HK-2 (cell line): ENCODE measurements around the gene TRIM8.

Experiments
- DNase-seq: peaks from one replicate; pipeline ENCODE4 v3.0.0-alpha.2; 2018; ENCODE audit not compliant: unreplicated experiment

TRIM8 gene

DNA sequence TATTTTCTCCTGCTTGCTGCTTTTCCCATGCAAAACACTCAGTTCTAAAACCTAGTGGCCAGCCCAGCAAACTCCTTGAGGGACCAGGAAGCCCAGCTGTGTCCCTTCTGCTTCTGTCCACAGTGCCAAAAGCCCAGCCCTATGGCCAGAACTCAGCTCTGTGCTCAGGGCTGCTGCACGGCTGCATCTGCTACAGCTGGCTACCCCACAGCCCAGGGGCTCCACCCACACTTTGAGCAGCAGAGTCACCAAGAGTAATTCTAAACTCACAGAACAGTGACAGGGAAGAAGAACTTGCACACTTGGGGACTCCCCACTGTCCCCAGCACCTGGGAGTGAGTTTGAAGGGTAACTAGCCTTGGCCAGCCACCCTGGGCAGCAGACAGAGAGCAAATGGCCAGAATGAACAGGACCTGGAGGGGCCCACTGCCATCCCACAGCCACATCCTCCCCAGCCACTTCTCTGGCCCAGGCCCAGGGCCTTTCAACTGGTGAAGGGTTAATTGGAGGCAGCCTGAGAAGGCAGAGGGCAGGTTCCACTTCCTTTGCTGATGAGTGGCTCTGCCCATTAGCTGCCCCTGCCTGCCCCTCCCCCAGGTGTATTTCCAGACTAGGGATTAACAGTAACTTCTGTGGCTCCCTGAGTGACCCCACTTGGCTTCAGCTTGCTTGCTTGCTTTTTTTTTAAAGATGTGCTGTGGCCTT lies 28.1 kb upstream of the TRIM8 start:
- DNase-seq, result peak; percentile 70

DNA sequence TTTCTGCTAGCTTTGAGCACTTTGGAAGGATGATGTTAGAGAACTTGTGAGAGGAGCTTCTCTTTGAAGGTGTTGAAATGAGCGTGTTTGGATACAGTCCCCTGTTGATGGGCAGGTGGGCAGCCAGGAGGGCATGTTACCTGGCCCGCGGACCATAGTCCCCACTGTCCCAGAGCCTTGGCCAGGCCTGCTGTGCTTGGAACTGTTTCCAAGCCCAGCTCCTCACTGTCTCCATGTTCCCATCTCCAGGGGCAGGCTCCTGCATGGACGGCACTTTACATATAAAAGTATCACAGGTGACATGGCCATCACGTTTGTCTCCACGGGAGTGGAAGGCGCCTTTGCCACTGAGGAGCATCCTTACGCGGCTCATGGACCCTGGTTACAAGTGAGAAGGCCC lies 27.2 kb upstream of the TRIM8 start:
- DNase-seq, result no peak

- DNase-seq, result no peak
Observed at GRCh38 chr10:102617816-102618215, 26.5 kb upstream of the TRIM8 start.

DNA sequence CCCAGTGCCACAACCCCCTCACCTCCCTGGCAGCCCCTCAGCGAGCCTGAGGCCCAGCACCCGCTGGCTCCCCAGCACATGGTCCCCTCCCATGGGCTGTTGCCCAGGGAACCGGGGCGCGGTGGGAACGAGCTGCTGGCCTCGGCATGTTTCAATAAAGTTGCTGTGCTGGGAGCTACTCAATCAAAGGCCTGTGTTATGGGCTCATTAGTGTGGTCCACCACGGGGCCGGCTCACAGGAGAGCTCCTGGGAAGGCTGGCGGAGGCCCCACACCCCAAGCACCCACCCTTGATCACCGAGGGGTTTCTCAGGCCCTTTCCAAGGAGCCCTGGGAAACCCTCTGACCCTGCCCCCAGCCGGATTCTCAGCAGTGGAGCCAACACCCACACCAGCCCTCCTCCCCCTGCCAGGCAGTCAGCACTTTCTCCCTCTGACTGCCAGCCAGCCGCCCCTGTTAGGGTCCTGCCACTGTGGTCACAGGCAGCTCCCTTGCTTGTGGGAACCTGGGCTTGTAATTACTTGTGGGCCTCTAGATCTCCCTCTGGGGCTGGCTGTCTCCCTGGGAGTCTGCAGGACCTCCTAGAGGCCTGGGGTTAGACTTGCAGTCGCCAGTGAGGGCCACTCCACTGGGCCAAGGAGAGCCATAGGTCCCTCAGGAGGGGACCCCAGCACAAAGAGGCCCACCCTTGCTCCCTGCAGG lies 24.8 kb upstream of the TRIM8 start:
- DNase-seq, result no peak

GRCh38 chr10:102620138-102620590 lies 24.1 kb upstream of the TRIM8 start:
- no peak for DNase-seq

DNA sequence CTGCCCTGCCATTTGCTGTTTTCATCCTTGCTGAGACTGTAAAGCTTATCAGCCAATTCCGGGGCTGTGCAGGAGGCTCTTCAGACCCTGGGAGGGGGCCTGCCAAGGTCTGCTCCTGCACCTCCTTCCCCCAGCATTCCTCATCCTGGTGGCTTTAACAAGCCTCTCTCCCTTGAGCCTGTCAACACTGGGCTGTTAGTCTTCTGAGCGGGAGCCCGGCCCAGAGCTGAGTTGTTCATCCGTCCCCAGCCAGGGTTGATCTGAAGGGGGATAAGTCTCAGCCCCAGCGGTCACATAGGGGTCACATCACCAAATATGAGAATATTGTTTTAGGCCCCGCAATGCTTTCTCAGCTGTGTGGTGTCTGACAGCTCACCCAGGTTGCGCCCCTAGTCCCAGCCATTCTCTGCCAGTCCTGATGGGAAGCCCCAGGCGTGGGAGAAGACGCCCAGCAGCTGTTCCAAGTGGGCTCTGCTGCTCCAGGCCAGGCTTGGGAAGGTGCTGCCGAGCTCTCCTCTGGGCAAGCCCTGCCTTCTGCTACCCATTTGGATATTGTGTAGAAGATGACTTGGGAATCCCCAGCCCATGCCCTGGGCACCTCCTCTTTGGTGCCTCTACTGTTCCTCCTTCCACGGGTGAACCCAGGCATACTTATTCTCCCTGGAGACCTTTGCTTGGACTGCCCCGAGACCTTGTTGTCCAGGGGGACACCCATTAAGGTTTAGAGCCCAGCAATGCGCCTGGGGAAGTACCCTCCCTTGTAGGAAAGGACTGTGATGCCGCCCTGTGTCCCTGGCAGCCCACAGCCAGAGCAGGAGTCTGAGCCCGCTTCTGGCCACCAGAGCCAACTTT lies 23.5 kb upstream of the TRIM8 start:
- DNase-seq, result no peak

- DNase-seq, result no peak
Observed at GRCh38 chr10:102621443-102622325, 22.6 kb upstream of the TRIM8 start.

DNA sequence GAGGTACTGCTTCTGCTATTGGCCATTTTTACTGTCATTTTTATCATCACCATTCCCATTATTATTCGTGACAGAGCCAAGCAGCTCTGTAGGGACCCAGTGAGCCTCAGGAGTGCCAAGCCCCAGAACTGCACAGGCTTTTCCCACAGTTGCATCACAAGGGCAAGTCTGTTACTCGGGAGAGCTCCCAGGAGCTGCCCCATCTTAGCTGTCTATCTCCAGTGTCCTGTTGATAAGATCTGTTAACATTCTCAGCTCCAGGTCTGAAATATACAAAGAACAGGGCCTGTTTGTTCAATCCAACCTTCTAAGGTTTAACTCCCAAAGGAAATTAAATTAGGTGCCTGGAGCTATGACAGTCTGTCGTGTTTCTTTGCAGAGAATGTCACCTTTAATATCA lies 20.2 kb upstream of the TRIM8 start:
- DNase-seq, result no peak

- DNase-seq, result no peak
Observed at GRCh38 chr10:102624751-102625645, 19.3 kb upstream of the TRIM8 start.

DNA sequence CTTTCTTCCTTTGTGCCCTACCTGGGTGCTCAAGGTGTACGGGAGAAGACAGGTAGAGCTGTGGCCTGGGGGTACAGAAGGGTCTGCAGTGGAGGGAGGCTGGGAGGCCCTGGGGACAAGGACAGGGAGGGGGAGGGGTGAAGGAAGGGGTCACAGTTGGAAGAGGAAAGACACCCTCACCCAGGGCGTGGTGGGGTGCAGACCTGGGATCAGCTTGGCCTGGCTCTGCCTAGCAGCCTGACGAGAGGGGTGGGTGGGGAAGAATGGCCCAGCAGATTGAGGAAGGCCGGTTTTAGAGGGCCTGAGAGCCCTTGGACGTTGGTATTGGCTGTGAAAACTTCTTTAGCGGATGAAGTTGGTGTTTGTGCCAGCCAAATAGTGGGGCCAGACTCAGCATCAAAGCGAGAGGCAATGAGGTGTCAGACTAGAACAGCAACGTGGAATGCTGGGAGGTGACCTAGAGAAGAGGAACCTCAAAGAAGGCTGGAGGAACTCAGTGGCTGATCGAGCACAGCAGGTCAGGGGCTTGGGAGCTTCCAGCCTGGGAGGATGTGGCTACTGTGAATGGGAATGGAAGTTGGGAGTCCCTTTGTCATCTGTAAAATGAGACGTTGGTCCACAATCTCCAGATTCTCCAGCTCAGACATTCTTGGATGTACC lies 18.1 kb upstream of the TRIM8 start:
- no peak for DNase-seq

DNA sequence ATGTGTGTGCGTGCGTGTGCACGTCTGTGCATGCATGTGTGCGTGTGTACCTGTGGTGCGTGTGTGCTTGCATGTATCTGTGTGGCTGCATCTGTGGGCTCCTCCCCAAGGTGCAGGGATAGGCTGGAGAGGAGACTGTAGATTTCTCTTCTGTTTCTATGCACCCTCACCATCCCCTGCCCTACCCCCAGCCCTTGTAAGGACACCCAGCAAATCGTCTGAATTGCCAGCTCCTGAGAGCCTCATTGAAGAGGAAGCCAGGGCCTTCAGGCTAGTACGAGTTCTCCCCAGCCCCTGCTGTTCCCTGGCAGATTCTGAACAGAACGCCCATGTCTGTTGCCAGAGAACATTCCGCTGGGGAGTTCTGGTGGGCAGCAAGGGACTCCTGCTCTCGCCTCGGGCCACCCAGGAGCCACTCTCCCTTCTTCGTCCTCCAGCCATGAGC lies 17.0 kb upstream of the TRIM8 start:
- DNase-seq, result peak; percentile 43

GRCh38 chr10:102627736-102628293 lies 16.5 kb upstream of the TRIM8 start:
- DNase-seq, result peak; percentile 92

DNA sequence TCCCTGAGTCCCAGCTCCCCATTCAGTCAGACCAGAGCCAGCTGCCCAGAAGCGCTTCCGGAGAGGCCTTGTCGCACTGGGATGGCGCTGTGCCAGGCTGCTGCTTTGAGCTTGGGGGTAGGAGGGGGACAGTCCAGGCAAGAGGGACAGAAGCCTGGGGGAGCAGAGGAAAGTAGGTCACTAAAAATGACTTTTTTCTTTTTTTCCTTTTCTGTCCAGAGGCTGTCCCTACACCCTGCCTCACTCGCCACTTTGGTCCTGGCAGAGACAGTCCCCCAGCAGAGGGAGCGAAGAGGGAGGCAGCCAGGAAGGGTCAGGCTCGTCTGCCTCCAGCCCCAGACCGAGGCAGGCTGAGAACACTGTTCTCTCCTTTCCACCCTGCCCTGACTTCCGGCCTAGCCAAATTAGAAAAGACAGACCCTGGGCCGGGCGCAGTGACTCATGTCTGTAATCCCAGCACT lies 15.8 kb upstream of the TRIM8 start:
- DNase-seq, result peak; percentile 84

DNA sequence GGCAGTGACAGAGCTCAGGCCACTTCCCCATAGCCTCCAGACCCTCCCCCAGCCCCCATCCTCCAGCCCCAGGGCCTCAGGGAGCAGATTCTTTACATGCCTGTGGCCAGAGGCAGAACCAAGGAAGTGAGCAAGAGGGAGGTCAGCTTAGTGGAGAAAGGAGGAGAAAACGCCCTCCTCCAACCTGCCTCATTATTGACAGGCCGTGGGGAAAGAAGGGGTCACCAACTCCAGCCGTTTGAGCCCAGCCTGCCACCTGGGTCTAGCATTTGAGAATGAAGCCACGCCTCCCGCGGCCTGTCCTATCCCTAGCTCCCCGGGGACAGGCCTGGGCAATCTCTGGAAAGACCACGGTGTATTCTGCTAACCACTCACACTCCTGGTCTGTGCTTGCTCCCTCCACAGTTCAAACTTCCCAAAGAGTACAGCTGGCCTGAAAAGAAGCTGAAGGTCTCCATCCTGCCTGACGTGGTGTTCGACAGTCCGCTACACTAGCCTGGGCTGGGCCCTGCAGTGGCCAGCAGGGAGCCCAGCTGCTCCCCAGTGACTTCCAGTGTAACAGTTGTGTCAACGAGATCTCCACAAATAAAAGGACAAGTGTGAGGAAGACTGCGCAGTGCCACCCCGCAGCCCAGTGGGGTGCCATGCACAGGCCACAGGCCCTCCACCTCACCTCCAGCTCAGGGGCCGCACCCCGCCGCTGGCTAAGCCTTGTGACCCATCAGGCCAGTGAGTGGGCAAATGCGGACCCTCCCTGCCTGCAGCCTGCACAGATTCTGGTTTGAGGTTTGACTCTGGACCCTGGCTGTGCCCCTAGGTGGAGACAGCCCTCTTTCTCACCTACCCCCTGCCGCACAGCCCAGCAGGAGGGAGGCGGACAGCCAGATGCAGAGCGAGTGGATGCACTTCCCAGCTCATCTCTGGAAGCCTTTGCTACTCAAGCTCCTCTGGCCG lies 14.3 kb upstream of the TRIM8 start:
- peak; percentile 97 for DNase-seq

GRCh38 chr10:102630663-102631062 lies 13.6 kb upstream of the TRIM8 start:
- DNase-seq, result no peak

DNA sequence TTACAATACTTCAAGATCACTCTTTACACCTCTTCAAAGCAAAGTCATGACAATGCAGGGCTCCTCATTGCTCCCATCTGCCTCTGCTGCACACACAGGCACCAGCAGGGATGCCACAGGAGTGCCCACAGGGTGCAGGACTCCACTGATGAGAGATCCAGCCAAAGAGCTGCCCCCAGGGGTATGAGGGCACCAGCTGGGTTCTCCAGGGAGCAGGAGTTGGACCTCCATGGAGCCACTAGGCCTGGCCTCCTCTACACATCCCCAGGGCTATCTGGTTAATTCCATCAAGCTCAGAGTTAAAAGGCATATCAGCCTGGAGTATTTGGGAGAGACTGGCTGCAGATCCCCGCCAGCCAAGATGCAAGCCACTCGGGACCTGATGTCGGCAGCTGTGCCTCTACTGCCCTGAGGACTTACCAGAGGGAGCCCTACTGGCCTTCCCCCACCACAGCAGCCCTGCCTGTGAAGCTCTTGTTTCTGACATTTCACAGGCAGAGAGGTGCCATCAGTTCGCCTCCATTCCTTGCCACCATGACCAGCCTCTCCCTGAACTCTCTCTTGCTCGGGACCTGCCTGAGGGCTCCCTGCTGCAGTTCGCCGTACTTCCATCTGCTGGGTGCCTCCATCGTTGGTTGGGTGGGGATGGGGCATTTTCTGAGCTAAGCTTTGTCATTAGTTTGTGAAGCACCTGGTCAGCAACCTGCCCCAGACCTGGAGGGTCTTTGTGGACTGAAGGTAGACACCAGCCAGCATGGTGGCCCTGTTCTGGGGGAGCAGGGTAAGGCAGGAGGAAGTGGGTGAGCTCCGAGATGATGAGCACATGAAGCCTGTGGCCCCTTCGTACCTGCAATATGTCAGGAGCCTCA lies 12.5 kb upstream of the TRIM8 start:
- DNase-seq, result no peak

DNA sequence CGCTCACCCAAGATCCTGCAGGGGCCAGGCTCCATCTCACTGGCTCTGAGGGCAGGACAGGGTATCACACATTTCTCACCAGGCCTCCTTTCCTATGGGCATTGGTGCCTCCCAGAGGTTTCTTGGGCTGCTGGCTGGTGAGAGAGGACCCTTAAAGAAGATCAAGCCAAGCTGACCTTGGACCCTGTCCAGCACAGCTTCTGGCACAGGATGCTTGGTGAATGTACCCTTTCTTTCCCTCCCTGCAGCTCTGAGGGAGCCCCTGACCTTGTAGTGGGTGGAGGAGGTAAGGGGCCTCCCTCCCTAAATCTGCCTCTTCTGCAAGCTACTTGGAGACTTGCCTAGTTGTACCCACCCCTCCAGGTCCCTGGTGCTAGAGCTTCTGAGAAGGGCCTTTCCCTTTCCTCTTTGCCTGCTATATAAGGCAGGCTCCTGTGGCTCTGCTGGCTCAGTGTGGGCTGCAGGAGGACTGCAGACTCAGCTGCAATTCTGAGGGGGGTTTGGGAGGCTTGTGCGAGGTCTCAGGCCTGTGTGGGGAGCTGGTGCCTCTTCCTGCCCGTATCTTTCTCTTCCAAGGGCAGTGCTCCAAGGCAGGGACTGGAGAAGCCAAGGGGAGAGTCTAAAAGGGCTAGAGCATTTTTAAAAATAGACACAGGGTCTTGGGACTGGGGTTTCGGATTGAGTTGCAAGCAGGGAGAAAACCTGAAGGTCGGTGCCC lies 11.7 kb upstream of the TRIM8 start:
- DNase-seq, result no peak
